Glomerular endothelial cell (primary cell): ENCODE data around the gene CNTN5. TPM values are rescaled to one million over a fixed set of nuclear protein-coding genes. Genes with fewer than 3 reads are reported as not detected.

Experiments used
- DNase-seq: peaks from one replicate; pipeline ENCODE4 v3.0.0-alpha.2; 2011; ENCODE audit warnings: low read depth, low spot score; ENCODE audit errors: extremely low read depth
- total RNA-seq: library from RNA; depleted of rRNA; stranded (reverse); fragments of >200 nt; gene quantifications from 2 replicates; pipeline ENCODE4 v1.2.3, GENCODE V29; 2015

The CNTN5 gene
- total RNA-seq, 1 donor from 2014 or later, result not detected

DNA sequence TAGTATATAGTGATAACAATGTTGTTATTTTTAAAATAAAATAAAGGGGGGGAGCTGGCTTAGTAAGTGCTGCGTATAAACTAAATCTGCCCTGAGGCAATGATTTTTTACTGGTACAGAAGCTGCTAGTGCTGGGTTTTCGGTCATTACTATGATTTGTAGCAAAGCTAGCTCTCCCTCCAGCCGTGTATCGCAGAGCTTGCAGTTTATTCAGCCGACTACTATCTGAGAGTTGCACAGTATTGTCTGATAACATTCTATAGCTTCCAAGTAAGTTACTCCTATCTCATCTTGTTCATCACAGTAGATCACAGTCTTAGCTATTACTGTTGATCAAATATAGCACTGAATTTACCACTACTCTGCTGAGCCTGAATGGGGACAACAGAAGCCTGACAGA is 860.9 kb downstream of the CNTN5 start:
- DNase-seq, result no peak

DNA sequence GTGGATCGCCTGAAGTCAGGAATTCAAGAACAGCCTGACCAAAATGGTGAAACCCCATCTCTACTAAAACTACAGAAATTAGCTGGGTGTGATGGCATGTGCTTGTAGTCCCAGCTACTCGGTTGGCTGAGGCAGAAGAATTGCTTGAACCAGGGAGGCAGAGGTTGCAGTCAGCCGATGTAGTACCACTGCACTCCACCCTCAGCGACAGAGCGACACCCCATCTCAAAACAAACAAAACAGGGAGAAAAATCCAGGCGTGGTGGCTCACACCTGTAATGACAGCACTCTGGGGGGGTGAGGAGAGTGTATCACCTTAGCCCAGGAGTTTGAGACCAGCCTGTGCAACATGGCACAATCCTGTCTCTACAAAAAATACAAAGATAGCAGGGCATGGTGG is 864.0 kb downstream of the CNTN5 start:
- DNase-seq, result no peak

DNA sequence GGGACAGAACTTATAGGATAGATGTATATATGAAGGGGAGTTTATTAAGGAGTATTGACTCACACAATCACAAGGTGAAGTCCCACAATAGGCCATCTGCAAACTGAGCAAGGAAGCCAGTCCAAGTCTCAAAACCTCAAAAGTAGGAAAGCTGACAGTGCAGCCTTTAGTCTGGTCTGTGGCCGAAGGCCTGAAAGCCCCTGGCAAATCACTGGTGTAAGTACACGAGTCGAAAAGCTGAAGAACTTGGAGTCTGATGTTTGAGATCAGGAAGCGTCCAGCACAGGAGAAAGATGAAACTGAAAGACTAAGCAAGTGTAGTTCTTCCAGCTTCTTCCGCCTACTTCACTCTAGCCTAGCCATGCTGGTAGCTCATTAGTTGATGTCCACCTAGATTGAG is 866.7 kb downstream of the CNTN5 start:
- no peak for DNase-seq

DNA sequence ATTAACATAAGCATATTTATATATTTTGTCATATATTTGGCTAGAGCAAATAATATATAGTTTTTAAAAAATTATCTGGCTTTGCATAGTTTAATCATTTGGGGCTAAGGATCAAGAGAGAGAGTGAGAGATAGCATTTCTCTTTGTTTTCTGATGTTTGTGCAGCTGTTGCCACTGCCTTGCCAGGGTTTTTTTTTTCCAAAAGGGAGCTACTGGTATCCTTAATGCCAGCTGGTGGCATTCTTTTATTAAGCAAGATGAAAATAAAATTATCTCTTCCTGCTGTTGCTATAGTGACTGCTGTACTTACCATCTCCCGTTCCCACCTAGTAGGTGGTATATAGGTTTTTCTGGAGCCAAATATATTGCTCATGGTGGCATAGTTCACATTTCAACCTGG is 873.1 kb downstream of the CNTN5 start:
- no peak for DNase-seq

DNA sequence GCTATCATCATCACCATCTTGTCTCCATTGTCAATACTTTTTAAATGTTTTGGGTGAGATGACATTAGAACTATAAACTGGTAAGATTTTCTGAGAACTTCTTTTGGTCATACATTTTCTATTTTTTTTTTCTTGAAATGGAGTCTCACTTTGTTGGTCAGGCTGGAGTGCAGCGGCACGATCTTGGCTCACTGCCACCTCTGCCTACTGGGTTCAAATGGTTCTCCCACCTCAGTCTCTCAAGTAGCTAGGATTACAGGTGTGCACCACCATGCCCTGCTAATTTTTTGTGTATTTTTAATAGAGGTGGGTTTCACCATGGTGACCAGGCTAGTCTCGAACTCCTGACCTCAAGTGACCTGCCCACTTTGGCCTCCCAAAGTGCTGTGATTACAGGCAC is 880.4 kb downstream of the CNTN5 start:
- no peak for DNase-seq

DNA sequence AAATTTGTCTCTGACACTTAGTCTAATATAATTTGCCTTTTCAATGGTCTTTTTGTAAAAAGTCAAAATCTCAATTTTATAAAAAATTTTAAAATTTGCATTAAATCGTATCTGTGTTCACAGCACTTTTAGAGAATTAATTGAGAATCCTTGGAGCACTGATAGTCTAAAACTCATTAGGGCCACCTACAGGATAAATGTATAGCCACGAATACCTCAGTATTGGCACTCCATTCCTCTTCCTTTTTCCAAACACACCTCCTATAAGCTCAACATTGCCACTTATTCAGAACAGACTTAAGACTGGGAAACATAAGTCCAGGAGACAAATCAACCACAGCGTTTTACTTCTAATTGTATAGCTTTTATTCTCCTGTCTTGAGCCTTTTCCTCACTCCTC is 890.4 kb downstream of the CNTN5 start:
- no peak for DNase-seq

DNA sequence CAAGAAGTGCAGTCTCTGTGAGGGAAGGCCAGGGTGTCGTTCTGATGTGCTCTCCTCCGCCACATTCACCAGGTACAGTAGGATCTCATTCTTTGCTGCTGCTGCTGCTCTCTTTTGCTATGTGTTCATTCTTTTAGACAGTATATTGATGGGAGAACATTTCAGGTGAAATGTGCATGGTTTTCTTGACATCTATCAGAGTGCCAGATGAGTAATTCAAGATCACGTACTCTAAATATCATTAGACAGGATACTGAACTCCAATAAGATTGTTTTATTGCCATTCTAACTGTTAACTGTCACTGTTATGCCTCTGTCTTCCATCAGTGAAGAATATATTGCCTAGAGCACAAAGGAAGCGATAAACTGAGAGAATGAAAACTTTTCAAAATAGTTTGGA is 895.3 kb downstream of the CNTN5 start:
- DNase-seq, result no peak

DNA sequence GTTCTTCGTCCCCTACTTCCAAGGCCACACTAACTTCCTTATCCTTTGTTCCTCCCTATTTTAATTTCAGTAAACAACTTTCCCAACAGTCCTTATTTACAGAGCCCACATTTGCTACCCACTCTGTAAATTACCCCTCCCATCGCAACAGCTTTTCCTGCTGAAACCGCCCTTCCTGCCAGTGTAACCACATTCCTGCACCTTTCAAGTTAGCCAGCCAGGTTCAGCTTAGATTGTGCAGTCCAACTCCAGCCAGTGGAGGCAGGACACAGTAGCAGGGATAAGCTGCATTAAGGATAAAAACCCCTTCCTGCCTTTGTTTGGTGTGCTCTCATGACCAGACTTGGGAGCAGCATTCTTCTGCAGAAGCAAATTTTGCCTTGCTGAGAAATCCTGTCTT is 898.0 kb downstream of the CNTN5 start:
- no peak for DNase-seq

DNA sequence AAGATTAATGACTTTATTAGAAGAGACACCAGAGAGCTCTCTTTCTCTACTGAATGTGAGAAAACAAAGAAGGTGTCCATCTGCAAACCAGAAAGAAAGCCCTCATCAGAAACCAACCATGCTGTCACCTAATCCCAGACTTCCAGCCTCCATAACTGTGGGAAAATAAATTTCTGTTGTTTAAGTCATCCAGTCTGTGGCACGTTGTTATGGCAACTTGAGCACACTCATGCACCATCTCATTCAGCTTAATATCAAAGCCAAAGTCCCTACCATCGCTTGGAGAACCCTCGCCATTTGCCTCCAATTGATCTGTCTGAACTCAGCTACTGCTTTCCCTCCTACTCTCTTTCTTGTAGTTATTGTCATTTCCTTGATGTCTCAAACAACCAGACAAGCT is 900.2 kb downstream of the CNTN5 start:
- DNase-seq, result no peak

DNA sequence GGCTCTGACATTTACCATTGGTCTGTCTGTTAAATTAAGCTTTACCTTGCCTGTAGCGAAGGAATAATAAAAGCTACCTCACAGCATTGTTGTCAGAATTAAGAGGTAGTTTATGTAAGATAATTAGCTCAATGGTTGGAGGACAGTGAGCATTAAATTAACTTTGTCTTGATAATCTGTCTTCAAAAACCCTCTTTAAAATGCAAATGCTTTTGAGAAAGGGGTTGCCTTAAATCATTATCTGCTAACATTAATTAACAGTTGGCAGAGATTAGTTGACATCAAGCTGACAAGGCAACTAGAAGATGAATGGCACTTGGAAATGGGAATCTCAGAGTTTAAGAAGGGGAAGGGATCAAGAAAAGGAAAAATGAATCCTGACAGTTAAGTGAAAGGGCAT is 905.2 kb downstream of the CNTN5 start:
- no peak for DNase-seq

DNA sequence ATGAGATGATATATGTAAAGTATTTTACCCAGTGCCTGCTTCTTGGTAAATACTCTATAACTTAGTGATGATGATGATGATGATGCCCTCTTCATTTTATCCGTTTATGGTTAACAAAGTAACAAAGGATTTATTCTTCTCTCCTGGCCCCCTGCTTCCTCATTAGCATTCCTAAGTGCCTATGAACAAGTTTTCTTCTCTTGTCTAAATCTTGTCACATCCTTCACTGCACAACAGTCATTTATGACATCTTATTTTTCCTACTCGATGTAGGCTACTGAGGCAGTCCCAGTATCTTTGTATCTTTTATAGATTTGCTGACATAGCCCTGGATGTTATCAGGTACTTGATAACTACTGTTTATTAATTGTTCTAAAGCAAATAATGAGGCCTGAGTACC is 911.9 kb downstream of the CNTN5 start:
- DNase-seq, result no peak

DNA sequence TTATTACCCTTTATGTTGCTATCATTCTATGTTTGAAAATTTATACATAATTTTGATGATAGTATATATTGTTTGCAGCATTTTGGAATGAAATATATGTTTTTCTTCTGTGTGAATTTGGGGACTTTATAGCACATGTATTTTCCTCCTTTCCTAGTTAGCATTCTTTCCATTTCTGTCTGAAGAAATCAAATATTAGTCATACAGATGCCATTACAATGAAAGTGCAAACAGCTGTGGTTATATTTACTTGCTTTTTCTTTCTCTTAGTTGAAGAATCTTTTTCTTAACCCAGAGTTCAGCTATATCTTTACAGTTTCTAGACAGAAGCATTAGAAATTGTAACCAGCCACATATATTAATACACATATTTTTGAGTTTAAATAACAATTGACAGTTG is 913.3 kb downstream of the CNTN5 start:
- no peak for DNase-seq

DNA sequence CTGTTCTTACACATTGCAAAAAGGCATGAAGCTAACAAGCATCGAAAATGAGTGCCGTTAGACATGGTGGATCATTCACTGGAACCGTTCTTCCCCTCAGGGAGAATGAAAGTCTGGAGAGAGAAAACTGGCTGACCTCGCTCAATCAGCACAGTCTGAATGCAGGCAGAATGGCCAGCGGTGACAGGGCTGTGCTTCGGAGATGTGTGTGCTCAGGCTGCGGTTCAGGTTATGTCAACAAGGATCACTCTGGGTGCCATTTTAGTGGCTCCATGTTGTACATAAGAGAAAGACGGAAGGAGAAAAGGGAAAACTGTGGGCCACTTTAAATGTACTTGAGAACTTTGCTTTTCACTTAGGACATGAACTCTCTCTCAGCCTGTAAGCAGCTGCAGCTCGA is 916.6 kb downstream of the CNTN5 start:
- DNase-seq, result no peak

DNA sequence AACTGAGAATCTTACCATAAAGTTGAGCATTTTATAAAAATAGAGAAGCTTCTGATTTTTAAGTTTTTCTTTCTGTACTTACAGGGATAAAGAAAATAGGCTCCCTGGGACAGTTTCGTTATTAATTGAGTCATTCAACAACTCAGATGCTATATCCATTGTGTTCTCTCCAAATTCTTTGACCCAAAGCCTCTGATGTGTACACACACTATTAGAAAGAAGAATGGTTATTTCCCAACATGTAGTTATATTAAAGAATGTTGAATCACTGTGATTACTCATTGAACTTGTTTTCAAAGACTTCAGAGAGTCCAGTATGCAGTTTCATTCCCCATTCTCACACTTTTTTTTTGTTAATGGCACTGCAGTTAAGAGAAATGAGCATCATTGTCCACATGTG is 932.1 kb downstream of the CNTN5 start:
- DNase-seq, result no peak

DNA sequence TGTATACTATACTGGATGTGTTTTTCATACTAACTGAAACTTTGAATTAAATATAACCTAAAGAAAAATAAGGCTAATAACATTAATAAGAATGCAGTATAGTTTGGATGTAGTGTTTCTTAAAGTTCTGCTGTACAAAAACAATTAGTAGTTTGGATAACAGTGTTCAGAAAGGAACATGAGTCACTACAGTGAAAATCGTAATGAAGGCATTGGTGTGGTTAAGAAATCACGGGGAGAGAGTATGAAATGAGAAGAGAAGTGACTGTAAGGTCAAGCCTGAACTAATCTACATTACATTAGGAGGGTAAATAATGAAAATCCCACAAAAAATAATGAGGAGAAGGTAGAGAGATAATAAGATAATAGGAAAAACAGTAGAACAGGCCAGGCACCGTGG is 939.8 kb downstream of the CNTN5 start:
- DNase-seq, result no peak

DNA sequence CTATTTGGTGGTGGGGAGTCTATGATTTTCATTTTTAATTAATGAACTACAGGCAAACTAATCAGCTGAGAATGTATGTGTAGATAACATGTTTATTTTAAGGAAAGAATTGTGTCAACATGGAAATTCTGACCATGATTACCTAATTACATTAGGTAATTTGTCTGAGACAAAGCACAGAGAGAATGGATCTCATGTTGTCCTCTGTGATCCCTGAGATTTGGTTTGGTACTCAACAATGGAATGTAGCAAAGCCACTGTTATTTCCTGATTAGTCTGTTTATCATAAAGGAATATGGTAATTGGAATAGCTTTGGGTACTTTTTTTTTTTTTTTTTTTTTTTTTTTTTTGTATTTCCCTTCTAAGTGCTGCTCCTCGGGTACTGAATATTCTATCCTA is 947.6 kb downstream of the CNTN5 start:
- DNase-seq, result no peak

DNA sequence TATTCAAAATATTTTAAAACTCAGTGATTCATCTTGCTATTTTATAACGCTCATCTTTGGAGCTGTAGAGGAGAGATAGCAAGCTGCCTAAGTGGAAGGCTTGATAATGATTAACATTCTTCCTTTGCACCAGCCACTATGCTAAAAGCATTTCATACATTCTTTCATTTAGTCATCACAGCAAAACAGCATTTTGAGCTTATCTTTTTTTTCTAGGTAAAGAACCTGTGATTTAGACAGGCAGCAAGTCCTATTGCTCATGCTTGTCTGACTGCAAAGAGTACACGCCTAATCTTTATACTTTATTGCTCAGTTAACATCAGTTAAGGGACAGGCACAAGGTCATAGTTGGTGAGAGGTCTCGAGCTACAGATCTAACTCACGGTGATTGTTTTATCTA is 953.2 kb downstream of the CNTN5 start:
- DNase-seq, result no peak

DNA sequence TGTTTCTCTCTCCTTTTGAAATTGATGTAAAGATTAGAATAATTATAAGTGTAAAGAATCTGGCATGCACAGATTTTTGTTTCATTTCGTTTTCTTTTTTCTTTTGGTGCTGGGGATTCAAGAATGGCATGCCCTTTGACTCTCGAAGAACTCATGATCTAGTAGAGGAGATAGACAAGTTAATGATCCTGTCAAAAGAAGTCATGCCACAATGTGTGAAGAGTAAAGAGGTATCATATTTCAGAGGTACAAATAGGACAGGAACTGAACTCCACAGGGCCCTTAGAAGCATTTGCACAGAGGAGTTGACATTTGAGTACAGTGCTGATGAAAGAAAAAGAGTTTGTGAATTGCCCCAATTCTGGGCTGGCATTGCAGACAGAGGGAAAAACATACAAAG is 958.3 kb downstream of the CNTN5 start:
- no peak for DNase-seq

DNA sequence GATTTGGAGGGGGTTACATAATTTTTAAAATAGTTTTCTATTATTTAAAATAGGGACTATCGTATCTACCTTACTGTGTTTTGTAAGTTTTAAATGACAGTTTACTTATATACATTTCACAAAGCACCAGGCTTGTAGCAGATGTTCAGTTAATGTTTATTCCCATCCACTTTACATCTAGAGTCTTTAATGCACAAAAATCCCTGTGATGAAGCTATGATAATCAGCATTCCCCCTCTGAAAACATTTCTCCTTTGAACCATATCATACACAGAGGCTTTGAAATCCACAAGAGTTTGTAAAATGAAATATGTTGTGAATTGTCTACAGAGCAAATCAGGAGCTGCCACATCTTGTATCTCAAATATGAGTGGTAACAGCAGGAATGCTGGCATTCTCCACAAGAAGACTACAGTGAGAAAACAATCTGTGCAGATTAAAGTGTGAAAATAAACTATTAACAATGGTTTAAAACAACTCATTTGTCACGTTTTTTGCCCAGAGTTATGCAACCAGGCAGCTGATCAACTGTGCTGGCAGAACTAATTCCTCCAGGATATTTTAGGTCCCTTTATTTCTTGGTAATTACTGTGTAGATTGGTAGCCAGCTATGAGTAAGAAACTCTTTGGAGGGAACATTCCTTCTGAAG is 967.2 kb downstream of the CNTN5 start:
- DNase-seq, result no peak

DNA sequence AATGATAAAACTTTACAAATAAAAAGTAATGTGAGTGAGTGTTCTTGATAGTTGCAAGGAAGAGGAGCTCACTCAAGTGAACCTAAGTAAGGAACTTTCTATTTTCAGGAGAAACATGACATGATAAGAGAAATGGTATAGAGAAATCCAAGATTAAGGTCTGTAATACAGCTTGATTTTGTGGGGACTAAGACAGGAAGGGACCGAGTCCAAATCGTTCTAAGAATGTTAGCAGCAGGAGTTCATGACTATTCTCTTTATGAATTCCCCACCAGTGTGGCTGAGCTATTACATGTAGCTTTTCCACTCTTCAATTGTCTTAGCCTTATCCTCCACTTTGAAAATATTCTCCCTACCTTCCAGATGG is 967.7 kb downstream of the CNTN5 start:
- no peak for DNase-seq

DNA sequence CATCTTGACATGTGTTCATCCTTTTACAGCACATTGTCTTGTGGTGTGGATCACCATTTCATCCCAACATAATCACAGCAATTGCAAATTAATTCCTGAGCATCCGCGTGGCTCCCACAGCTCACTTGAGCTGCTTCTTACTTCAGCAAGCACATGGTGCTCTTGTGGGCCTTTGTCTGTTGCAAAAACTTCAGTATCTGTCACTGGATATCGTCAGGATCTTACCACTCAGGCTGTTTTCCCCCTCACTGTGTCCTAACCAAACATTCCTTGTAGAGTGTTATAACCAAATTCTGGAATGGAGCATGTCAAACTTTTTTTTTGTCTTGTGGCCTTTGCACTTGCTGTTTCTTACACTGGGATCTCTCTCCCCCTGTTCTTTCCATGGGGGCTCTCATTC is 983.2 kb downstream of the CNTN5 start:
- DNase-seq, result no peak

DNA sequence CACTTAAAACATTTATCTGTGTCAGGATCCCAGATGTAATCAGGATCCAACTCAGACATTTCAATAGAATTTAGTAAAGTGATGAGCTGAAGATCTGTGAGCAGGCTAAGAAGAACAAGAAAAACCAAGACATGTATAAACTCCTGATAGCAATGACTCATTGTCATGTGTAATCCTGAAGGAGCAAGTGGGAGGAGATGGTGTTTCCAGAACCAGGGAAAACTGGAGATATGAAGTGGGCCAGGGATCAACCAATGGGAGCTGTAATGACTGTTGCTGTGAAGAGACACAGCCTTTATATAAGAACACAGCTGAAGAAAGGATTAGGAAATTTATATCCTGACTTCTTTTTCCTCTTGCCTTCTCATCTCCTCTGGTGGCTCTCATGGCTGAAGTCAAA is 983.8 kb downstream of the CNTN5 start:
- no peak for DNase-seq

DNA sequence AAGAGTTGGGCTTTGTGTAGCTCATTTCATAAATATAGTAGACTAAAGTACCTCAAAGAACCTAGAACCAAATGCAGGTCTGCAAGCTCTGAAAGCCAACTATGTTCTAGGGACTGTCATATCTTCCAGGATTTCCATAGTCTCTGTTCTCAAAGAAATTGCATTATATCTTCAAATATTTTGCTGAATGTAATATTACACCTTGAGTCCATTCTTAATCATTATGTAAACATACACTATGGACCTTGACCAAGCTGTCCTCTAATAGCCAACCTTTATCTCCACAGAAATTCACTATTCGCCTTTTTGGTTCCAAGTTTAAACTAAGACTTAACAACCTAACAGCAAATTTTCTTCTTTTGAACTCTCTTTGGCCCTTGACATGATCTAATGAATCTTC is 987.7 kb downstream of the CNTN5 start:
- no peak for DNase-seq

DNA sequence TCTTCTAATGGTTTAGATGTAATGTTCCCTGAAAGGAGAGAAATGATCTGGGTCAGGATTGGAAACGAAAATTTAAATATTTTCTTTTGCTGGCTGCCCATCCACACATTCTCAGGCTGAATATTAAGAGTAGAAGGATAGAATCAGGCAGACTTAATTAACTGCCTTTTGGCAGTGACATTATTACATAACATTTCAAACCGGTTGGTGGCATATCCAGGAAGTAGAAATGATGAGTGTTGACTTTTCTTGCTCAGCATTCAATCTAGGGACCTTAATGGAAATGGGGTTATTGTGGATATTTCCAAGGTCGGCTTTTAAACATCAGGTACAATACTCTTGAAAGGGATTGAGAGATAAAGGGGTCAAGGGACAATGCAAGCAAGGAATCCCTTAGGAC is 989.0 kb downstream of the CNTN5 start:
- no peak for DNase-seq
